SIG-M5 treated with dmso at 0.1 percent for 504 hours (cell line): ENCODE data around the gene STPG4.

Source experiments
- DNase-seq: peaks from one replicate; lab custom pipeline; 2025; ENCODE audit not compliant: unreplicated experiment; lab: John Stamatoyannopoulos, UW

The STPG4 gene

DNA sequence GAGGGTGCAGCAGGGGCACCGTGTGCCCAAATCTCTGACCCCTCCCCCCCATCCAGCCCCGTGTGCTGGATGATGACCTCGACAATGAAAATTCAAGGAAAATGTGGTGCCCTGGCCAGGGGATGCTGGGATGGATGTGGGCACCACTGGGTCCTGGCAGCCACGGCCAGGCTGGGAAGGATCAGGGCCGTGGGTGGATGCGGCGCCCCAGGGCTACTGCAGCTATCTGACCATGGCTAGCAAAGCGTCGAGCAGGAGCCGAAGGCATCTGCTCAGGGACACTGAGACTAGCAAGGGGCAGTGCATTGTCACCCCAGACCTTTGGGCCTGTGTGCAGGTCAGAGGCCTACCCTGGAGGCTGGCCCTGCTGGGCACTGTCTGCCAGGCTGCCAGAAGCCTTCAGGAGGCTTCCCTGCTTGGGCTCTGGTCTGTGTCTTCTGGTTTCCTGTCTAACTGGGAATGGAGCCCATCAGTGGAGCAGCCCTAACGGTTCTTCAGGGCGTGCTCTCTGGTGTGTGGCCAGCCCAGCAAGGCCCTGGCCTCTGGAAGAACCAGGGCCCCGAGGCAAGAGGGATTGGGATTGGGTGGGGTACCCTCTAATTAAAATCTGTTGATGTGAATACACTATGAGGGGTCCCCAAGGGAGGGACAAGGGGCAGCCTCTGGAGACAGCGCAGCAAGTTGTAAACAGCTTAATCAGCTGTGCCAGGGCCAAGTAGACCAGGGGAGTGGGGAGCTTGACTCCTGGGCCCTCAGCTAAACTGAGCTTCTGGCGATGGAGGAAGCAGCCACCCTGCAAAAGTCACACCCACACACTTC lies 98.0 kb downstream of the STPG4 start:
- DNase-seq, result peak; percentile 31

DNA sequence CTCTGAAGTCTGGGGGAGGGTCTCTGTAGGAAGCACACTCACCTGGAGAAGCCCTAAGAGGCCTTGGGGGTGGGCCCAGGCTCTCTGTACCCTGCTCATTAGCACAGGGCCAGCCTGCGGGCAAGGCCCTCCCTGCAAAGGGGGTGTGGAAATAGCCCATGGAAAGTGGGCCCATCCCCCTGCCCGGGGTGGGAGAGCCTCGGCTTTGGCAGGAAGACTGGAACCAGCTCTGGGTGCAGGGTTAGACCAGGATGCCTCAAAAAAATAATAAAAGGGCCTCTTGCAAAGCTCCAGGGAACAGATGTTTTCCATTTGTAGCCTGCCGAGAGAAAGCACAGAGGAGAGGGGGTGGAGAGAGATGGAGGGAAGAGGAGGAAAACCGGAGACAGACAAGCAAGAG lies 98.7 kb downstream of the STPG4 start:
- no peak for DNase-seq

DNA sequence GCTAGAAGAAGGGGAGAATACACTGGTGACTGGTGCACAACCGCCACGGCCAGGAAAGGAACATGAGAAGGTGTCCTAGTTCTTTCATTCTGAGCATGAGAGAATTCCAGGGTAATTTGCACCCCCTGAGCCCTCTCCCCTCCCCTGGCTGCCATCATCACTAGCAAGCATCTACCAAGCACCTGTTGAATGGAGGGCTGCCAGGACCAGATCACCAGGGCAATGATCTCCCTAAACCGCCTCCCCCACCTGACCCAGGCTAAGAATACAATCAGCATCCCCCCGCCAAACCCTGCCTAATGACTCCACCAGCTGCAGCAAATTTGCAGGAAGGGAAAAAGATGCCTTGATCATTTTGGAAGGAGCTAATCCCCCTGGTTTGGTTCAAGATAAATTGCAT lies 100.2 kb downstream of the STPG4 start:
- DNase-seq, result no peak

DNA sequence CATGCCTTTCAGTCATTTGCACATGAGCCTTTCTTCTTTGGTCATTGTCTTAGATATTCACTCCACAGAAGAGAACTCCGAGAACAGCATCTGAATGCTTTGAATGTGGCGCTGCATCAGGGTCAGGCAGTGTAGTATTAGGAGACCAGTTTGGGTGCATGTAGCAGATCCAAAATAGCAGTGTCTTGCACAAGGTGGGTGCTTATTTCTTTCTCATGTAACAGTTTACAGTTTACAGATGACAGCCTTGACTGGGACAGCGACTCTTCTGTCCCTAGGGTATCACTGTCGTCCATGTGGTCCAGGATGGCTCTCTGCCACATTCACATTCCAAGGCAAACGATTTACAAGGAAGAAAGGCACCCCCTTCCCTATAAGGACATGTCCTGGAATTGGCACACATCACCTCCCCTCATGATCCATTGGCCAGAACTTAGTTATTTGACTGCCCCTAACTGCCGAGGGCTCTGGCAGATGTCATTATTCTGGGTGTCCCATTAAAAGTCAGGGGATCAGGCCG lies 101.0 kb downstream of the STPG4 start:
- DNase-seq, result no peak

GRCh38 chr2:47052847-47053246 lies 102.3 kb downstream of the STPG4 start:
- no peak for DNase-seq

DNA sequence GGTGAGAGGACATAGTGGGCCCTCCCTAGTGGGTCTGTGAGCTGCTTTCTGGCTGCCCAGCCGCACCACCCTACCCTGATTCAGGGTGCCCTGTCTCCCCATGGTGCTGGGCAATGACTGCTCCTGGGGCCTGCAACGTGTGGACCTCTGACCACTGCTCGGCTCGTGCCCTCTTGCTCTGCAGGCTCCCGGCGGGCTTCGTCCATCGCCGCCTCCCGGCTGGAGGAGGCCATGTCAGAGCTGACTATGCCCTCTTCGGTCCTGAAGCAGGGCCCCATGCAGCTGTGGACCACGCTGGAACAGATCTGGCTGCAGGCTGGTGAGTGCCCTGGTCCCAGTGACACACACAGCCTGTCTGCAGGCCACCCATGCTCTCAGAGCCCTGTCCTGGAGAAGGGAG lies 103.5 kb downstream of the STPG4 start:
- no peak for DNase-seq

- DNase-seq, result no peak
These were observed 104.3 kb downstream of the STPG4 start for GRCh38 chr2:47050762-47051161.

GRCh38 chr2:47050021-47050760 lies 104.9 kb downstream of the STPG4 start:
- no peak for DNase-seq

DNA sequence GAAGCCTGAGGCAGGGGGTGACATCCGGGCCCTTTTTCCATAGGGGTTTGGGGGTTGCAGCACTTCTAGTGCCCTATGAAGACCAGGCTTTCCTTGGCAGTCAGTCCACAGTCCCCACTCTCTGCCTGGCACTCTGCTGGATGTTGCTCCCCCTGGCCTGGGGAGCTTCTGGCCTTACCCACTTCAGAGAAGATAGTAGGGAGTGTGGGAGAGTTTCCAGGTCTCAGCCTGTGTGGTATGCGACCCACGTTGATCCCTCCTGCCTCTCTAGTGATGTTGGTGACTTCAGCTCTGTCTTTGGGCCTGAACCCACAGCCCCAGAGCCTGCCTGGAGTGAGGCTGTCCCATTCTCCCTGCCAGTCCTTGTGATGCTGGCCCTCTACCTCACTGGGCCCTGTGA lies 105.6 kb downstream of the STPG4 start:
- DNase-seq, result no peak

DNA sequence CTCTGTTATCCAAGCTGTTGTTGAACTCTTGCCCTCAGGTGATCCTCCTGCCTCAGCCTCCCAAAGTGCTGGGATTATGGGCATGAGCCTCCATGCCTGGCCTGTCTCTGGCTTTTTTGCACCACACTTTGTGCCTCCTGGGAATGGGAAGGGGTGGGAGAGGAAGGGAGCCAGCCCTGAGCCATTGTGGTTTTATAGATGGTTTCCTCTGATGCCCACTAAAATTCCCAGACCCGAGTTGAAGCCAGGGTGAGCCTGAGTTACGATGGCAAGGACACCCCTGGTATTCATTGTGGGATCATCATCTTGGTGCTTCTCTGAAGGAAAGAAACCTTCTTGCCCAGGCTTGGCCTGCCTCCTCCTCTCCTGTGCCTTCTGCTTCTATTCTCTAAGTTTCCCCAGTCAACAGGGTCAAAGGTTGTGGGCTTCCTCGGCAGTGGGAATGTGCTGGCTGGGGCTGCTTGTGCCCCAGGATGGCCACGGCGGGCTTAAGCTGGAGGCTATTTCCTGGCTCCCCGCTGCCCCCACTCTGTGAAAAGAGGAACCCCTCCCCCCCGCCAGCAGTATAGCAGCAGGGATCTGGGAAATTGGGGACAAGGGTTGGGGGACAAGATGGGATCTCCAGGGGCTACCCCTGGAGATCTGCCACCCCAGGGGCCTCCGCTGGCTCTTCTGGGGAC lies 106.2 kb downstream of the STPG4 start:
- no peak for DNase-seq

DNA sequence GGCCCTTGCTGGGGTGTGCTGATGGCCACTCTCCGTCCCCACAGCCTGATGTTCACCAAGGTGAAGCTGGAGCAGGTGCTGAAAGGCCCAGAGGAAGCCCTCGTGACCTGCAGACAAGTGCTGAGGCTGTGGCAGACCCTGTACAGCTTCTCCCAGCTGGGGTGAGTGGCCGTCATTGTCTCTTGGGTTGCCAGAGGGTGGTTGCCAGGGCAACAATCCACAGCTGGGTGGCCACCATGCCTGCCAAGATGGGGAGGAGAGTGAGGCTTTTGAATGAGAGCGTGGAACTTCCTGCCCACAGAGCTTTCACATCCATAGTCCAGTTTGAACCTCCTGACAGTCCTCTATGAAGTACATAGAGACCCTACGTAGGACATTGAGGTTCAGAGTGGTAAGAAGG lies 108.8 kb downstream of the STPG4 start:
- DNase-seq, result no peak

DNA sequence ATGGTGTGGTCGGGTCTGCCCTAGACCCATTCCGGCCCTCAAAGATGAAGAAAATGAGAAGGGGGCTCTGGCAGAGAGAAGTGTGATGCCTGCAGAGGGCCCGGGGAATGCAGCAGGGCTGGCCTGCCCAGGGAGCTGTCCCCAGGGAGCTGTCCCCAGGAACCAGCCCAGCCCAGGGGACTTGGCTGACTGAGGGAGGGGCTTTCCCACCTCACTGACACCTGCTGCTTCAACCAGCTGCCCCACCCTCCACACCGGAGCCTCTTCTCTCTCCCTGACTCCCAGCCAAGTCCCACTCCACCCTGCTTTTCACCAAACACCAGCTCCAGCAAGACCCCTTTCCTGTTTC lies 111.2 kb downstream of the STPG4 start:
- no peak for DNase-seq

- DNase-seq, result peak; percentile 32
These were observed 111.8 kb downstream of the STPG4 start for GRCh38 chr2:47043142-47043890.

- DNase-seq, result no peak
These were observed 113.0 kb downstream of the STPG4 start for GRCh38 chr2:47041891-47042684.

DNA sequence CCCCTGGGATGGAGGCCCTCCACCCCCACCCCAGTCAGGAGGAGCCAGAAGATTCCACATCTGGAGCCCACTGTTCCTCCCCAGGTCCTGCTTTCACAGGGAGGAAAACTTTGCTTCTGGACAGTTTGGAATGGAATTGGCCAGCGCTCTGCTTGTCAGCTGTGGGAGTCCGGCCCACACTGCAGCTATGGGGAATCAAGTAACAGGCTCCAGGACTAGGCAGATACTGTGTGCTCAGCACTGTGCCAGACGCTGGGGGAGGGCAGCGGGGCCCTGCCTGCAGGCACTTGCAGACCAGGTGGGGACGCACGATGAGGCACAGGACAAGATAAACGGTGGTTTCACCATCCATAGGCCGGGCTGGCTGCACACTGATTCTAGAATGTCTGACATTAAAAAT lies 114.0 kb downstream of the STPG4 start:
- no peak for DNase-seq

GRCh38 chr2:47040651-47041050 lies 114.5 kb downstream of the STPG4 start:
- no peak for DNase-seq

DNA sequence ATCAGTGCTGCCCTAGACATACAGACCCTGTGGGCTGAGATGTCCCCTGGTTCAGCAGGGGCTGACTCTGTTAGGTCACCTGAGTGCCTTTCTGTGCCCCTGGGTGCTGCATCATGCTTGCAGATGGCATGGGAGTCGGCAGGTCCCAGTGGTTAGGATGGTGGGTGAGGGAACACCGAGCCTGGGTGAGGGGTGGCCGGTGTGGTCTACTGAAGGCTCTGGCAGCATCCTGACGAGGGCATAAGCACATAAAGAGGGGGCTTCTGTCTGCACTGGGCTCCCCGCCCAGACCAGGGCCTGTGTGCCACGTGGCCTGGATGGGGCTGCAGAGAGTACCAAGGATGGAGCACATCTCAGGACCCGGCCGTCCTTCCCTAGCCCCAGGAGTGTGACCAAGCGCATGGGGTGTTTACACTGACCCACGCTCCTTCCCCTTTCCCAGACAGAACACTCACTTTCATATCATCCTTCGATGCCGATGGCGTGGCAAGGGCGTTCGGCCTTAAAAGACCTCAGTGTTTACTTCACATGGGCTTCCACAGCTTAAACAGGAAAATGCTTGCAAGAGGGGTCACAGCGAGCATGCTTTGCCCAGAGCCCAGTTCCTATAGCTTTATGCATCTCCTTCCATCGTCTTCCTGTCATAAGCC lies 115.1 kb downstream of the STPG4 start:
- no peak for DNase-seq

DNA sequence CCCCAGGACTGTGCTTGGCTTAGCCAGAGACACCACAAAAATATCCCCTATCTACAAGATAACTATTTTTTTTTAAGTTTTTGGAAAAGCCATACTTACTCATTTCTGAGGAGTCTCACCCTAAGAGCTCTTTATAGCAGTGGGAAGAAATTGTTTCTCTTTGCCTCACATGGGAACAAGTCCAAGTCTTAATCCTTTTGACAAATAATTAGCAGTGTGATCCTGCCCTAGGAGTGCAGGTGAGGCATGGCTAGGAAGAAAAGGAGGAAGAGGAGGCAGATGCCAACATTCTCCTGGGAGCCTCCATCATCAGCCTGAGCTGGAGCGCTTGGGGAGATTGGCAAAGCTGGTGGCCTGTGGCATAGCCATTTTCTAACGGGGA lies 115.6 kb downstream of the STPG4 start:
- no peak for DNase-seq

GRCh38 chr2:47038656-47039488 lies 116.2 kb downstream of the STPG4 start:
- no peak for DNase-seq
